Measurements from ENCODE around the gene TUBGCP3.

DNA sequence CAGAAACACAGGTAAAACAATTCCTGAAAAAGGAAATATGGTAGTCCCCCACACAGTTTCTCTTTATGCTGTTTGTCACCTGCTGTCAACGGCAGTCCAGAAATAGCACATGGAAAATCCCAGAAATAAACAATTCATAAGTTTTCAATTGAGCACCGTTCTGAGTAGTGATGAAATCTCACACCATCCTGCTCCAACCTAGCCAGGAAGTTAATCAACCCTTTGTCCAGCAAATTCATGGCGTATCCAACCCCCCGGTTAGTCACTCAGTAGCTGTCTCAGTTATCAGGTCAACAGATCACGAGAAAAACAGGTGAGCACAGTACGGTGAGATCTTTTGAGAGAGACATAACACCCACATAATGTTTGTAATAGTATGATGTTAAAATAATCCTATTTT, 74.2 kb downstream of the TUBGCP3 start:
- no peak for TF ChIP-seq POLR2A (IDR thresholded peaks at IDR 0.05)
- no peak for TF ChIP-seq CTCF (IDR thresholded peaks at IDR 0.05)
- TF ChIP-seq POLR2AphosphoS5 (IDR thresholded peaks at IDR 0.05): no peak
